Endodermal cell (in vitro differentiated cells): ENCODE data around the gene PLEKHA5. TPM values are rescaled to one million over a fixed set of nuclear protein-coding genes. Genes with fewer than 3 reads are reported as not detected.

Source experiments
- DNase-seq: peaks from one replicate; pipeline ENCODE4 v3.0.0-alpha.2; 2017
- H3K27ac ChIP-seq: 2 replicates; pipeline ENCODE4 v1.5.1; 2013; ENCODE audit warnings: mild to moderate bottlenecking, low read depth, low read length, moderate library complexity
- H3K27me3 ChIP-seq: 2 replicates; pipeline ENCODE4 v1.6.1; 2013; ENCODE audit warnings: mild to moderate bottlenecking, low read length, moderate library complexity; ENCODE audit not compliant: insufficient read depth, control insufficient read depth, poor library complexity, severe bottlenecking
- H3K36me3 ChIP-seq: 2 replicates; pipeline ENCODE4 v1.7.0; 2013; ENCODE audit warnings: mild to moderate bottlenecking, low read length, moderate library complexity; ENCODE audit not compliant: control insufficient read depth, insufficient read depth
- H3K4me1 ChIP-seq: one replicate; pipeline ENCODE4 v1.7.0; 2013; ENCODE audit warnings: low read length; ENCODE audit not compliant: control insufficient read depth, insufficient read depth
- H3K4me3 ChIP-seq: 2 replicates; pipeline ENCODE4 v1.5.1; 2013; ENCODE audit warnings: mild to moderate bottlenecking, low read length, moderate library complexity
- H3K9ac ChIP-seq: 2 replicates; pipeline ENCODE4 v1.6.1; 2013; ENCODE audit warnings: mild to moderate bottlenecking, low read length, moderate library complexity; ENCODE audit not compliant: poor library complexity, severe bottlenecking; ENCODE audit errors: extremely low read depth
- H3K9me3 ChIP-seq: 2 replicates; pipeline ENCODE4 v1.6.1; 2013; ENCODE audit warnings: mild to moderate bottlenecking, low read length, moderate library complexity; ENCODE audit not compliant: control insufficient read depth
- H3K27ac Mint-ChIP-seq: 2 replicates; pipeline ENCODE4 v1.8.0; 2020; ENCODE audit warnings: mixed read lengths
- H3K27me3 Mint-ChIP-seq: 2 replicates; pipeline ENCODE4 v1.8.0; 2021; ENCODE audit warnings: mild to moderate bottlenecking, mixed read lengths; ENCODE audit not compliant: insufficient read depth
- H3K36me3 Mint-ChIP-seq: 2 replicates; pipeline ENCODE4 v1.8.0; 2020; ENCODE audit warnings: low read depth, mixed read lengths
- H3K4me1 Mint-ChIP-seq: 2 replicates; pipeline ENCODE4 v1.8.0; 2020; ENCODE audit warnings: mixed read lengths
- H3K4me3 Mint-ChIP-seq: 2 replicates; pipeline ENCODE4 v1.8.0; 2020; ENCODE audit warnings: mild to moderate bottlenecking, moderate library complexity, mixed read lengths
- H3K9me3 Mint-ChIP-seq: 2 replicates; pipeline ENCODE4 v1.8.0; 2020; ENCODE audit warnings: mild to moderate bottlenecking, mixed read lengths
- WGBS, 2 experiments: methylation state at CpG; one replicate each; pipeline versions ENCODE4 v1.1.5 to v1.1.7; 2013; ENCODE audit warnings: missing lambda C conversion rate in 2 of 2, mixed read lengths in 1 of 2; ENCODE audit not compliant: insufficient coverage in 1 of 2, insufficient read length in 1 of 2; 5-methylcytosine and 5-hydroxymethylcytosine counted together
- total RNA-seq, 2 donors: library from RNA; stranded (reverse); fragmentation: NEBNext Ultra II Directional in 1 of 2; extraction: Animal tissue kit (Norgen Biotek cat#: 25700) in 1 of 2; gene quantifications; 2 replicates in 1 of 2; 3 replicates in 1 of 2; pipeline ENCODE4 v1.2.1, GENCODE V29; 2021
- TF ChIP-seq, protein P1 (sequence below): fragments of 200-600 bp; sonication (generic); conservative IDR thresholded peaks from 2 replicates; pipeline ENCODE4 v1.5.0; 2021; ENCODE audit warnings: antibody characterized with exemption, mild to moderate bottlenecking

Gene PLEKHA5
- total RNA-seq, 2 donors from 2014 or later = 48.5 to 139 TPM

- no peaks in the 10 kb centered on the region for H3K27me3 Mint-ChIP-seq
- Histone ChIP-seq H3K9ac (no peak overlapping the region), H3K36me3 (no peaks in the 10 kb centered on the region), H3K4me3 (no peak overlapping the region), H3K27ac (no peak overlapping the region), H3K9me3 (no peaks in the 10 kb centered on the region), H3K27me3 (no peaks in the 10 kb centered on the region), H3K4me1 (no peaks in the 10 kb centered on the region)
- peaks cover 33% of the 10 kb centered on the region for H3K4me1 Mint-ChIP-seq
- H3K9me3 Mint-ChIP-seq = no peaks in the 10 kb centered on the region
- peaks cover 9% of the 10 kb centered on the region for H3K36me3 Mint-ChIP-seq
- no peak overlapping the region for H3K4me3 Mint-ChIP-seq
- 46 to 60% methylated on average over 2 of the region's 2 CpGs for WGBS, 2 experiments
- TF ChIP-seq, protein P1, sequence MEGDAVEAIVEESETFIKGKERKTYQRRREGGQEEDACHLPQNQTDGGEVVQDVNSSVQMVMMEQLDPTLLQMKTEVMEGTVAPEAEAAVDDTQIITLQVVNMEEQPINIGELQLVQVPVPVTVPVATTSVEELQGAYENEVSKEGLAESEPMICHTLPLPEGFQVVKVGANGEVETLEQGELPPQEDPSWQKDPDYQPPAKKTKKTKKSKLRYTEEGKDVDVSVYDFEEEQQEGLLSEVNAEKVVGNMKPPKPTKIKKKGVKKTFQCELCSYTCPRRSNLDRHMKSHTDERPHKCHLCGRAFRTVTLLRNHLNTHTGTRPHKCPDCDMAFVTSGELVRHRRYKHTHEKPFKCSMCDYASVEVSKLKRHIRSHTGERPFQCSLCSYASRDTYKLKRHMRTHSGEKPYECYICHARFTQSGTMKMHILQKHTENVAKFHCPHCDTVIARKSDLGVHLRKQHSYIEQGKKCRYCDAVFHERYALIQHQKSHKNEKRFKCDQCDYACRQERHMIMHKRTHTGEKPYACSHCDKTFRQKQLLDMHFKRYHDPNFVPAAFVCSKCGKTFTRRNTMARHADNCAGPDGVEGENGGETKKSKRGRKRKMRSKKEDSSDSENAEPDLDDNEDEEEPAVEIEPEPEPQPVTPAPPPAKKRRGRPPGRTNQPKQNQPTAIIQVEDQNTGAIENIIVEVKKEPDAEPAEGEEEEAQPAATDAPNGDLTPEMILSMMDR = no peak
- DNase-seq = no peak
- H3K27ac Mint-ChIP-seq = no peak overlapping the region
Observed at GRCh38 chr12:19198272-19198671, 68.7 kb downstream of the PLEKHA5 start.

- no peaks in the 10 kb centered on the region for H3K36me3 ChIP-seq
- no peaks in the 10 kb centered on the region for H3K9me3 ChIP-seq
- no peaks in the 10 kb centered on the region for H3K27me3 ChIP-seq
- Mint-ChIP-seq H3K4me1 (peaks cover 42% of the 10 kb centered on the region), H3K27ac (no peak overlapping the region), H3K4me3 (no peak overlapping the region), H3K27me3 (no peaks in the 10 kb centered on the region), H3K9me3 (no peaks in the 10 kb centered on the region), H3K36me3 (no peaks in the 10 kb centered on the region)
- WGBS, 2 experiments = 80 to 91% methylated on average over 1 of the region's 1 CpG
- H3K9ac ChIP-seq = no peak overlapping the region
- no peak overlapping the region for H3K27ac ChIP-seq
- no peak overlapping the region for H3K4me3 ChIP-seq
- TF ChIP-seq, protein P1 = no peak
- no peaks in the 10 kb centered on the region for H3K4me1 ChIP-seq
- no peak for DNase-seq
Observed at GRCh38 chr12:19199332-19199731, 69.8 kb downstream of the PLEKHA5 start.

DNA sequence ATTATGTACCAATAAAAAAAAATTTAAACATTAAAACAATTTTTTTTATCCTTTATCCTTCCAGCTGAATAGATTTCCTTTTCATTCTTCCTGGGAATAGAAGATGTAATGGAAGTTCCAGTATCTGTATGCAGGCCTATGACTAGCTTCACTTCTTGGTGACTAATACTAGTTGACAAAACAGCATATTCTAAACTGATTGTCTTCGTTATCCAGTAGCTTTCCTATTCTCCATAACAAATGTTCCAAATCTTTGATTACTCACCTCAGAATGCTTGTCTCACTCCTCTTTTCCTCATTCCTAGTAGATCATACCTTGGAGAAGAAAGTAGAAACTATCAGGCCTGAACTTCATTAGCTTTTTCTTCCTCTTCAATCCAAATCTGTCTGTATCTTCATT, 70.7 kb downstream of the PLEKHA5 start:
- H3K27ac Mint-ChIP-seq = peak overlapping the region; percentile 2
- H3K4me3 Mint-ChIP-seq = no peak overlapping the region
- H3K9ac ChIP-seq = no peak overlapping the region
- TF ChIP-seq, protein P1 = no peak
- H3K9me3 Mint-ChIP-seq = no peaks in the 10 kb centered on the region
- no peaks in the 10 kb centered on the region for H3K36me3 ChIP-seq
- no peaks in the 10 kb centered on the region for H3K9me3 ChIP-seq
- no peaks in the 10 kb centered on the region for H3K27me3 Mint-ChIP-seq
- no peak overlapping the region for H3K4me3 ChIP-seq
- no peak for DNase-seq
- WGBS, 2 experiments = 74 to 91% methylated on average over 1 of the region's 1 CpG
- no peaks in the 10 kb centered on the region for H3K4me1 ChIP-seq
- no peaks in the 10 kb centered on the region for H3K27me3 ChIP-seq
- no peak overlapping the region for H3K27ac ChIP-seq
- H3K4me1 Mint-ChIP-seq = peaks cover 42% of the 10 kb centered on the region
- H3K36me3 Mint-ChIP-seq = no peaks in the 10 kb centered on the region
